ENCODE data around the gene ANKRD40CL.
"Not testable (repeated sequence)": the region's sequence is repeated elsewhere in the genome, so short reads cannot be mapped to it uniquely, and the experiment has no call there.

Gene ANKRD40CL

GRCh38 chr17:50767446-50767845 is at the start of gene ANKRD40CL:
ANKRD40CL (minus strand) TSS chr17:50767518; CDS start chr17:50766913, 605 bp downstream.
- DNase-seq (ENCODE audit: low spot score) = no peak

GRCh38 chr17:50816271-50816670 is 49.0 kb upstream of the ANKRD40CL start:
- DNase-seq (ENCODE audit: low spot score) = no peak

- DNase-seq (ENCODE audit: low spot score) = no peak
Measured at GRCh38 chr17:50815400-50815799, 48.1 kb upstream of the ANKRD40CL start.

GRCh38 chr17:50813583-50813982 is 46.3 kb upstream of the ANKRD40CL start:
- DNase-seq (ENCODE audit: low spot score) = no peak

- no peak for DNase-seq (ENCODE audit: low spot score)
Measured at GRCh38 chr17:50808888-50809287, 41.6 kb upstream of the ANKRD40CL start.

- no peak for DNase-seq (ENCODE audit: low spot score)
Measured at GRCh38 chr17:50808413-50808812, 41.1 kb upstream of the ANKRD40CL start.

GRCh38 chr17:50807675-50808074 is 40.4 kb upstream of the ANKRD40CL start:
- DNase-seq (ENCODE audit: low spot score) = no peak

- no peak for DNase-seq (ENCODE audit: low spot score)
Measured at GRCh38 chr17:50807009-50807408, 39.7 kb upstream of the ANKRD40CL start.

- no peak for DNase-seq (ENCODE audit: low spot score)
Measured at GRCh38 chr17:50806141-50806643, 38.9 kb upstream of the ANKRD40CL start.

GRCh38 chr17:50805486-50805885 is 38.2 kb upstream of the ANKRD40CL start:
- DNase-seq (ENCODE audit: low spot score) = no peak

- not testable (repeated sequence) for DNase-seq (ENCODE audit: low spot score)
Measured at GRCh38 chr17:50804749-50805475, 37.6 kb upstream of the ANKRD40CL start.

- DNase-seq (ENCODE audit: low spot score) = no peak
Measured at GRCh38 chr17:50803676-50804075, 36.4 kb upstream of the ANKRD40CL start.

GRCh38 chr17:50802609-50803571 is 35.6 kb upstream of the ANKRD40CL start:
- no peak for DNase-seq (ENCODE audit: low spot score)

GRCh38 chr17:50800196-50800700 is 32.9 kb upstream of the ANKRD40CL start:
- no peak for DNase-seq (ENCODE audit: low spot score)

GRCh38 chr17:50799582-50799981 is 32.3 kb upstream of the ANKRD40CL start:
- no peak for DNase-seq (ENCODE audit: low spot score)

- DNase-seq (ENCODE audit: low spot score) = no peak
Measured at GRCh38 chr17:50798424-50799288, 31.3 kb upstream of the ANKRD40CL start.

GRCh38 chr17:50797135-50797810 is 30.0 kb upstream of the ANKRD40CL start:
- DNase-seq (ENCODE audit: low spot score) = no peak

GRCh38 chr17:50794361-50794760 is 27.0 kb upstream of the ANKRD40CL start:
- no peak for DNase-seq (ENCODE audit: low spot score)

GRCh38 chr17:50793007-50793406 is 25.7 kb upstream of the ANKRD40CL start:
- no peak for DNase-seq (ENCODE audit: low spot score)

GRCh38 chr17:50792132-50792531 is 24.8 kb upstream of the ANKRD40CL start:
- no peak for DNase-seq (ENCODE audit: low spot score)

- no peak for DNase-seq (ENCODE audit: low spot score)
Measured at GRCh38 chr17:50790618-50791017, 23.3 kb upstream of the ANKRD40CL start.
